WTC11 (cell line): ENCODE results near the gene ACER1. TPM values are rescaled to one million over a fixed set of nuclear protein-coding genes. Genes with fewer than 3 reads are reported as not detected.

Experiments
- ATAC-seq: fragments of 200-7000 bp; cut with Tn5 transposase; 2 replicates; pipeline ENCODE4 v1.10.0; 2021; ENCODE audit warnings: mild to moderate bottlenecking, moderate library complexity
- CTCF ChIA-PET: fragments of 300-600 bp; sonication (Branson Sonifier 250); formaldehyde crosslinking; loops from one replicate; lab custom pipeline; 2021; ENCODE audit warnings: antibody characterized with exemption; lab: Charles Lee
- POLR2A ChIA-PET: fragments of 350-600 bp; sonication (Branson Sonifier 250); formaldehyde crosslinking; loops from one replicate; lab custom pipeline; 2021; ENCODE audit warnings: antibody characterized with exemption; lab: Charles Lee
- DNase-seq: peaks from one replicate; pipeline ENCODE4 v3.0.0; 2021; ENCODE audit warnings: low spot score
- H3K27ac Mint-ChIP-seq: 2 replicates; pipeline ENCODE4 v1.8.0; 2021; ENCODE audit warnings: mixed read lengths
- H3K27me3 Mint-ChIP-seq: 2 replicates; pipeline ENCODE4 v1.8.0; 2021; ENCODE audit warnings: low read depth, mild to moderate bottlenecking, moderate library complexity, mixed read lengths
- H3K36me3 Mint-ChIP-seq: 2 replicates; pipeline ENCODE4 v1.8.0; 2021; ENCODE audit warnings: mixed read lengths
- H3K4me1 Mint-ChIP-seq: 2 replicates; pipeline ENCODE4 v1.8.0; 2022; ENCODE audit warnings: mixed read lengths
- H3K4me3 Mint-ChIP-seq: 2 replicates; pipeline ENCODE4 v1.8.0; 2021; ENCODE audit warnings: mild to moderate bottlenecking, moderate library complexity, mixed read lengths
- H3K9me3 Mint-ChIP-seq: 2 replicates; pipeline ENCODE4 v1.8.0; 2021; ENCODE audit warnings: mixed read lengths
- ATF2 ChIP-seq: sonication (generic); formaldehyde crosslinking; IDR thresholded peaks from 2 replicates; pipeline ENCODE4 v1.8.1; 2022; ENCODE audit warnings: low read depth, missing genetic modification reagents, borderline replicate concordance
- E2F1 ChIP-seq: sonication (generic); formaldehyde crosslinking; IDR thresholded peaks from 2 replicates; pipeline ENCODE4 v1.8.0; 2022; ENCODE audit warnings: mild to moderate bottlenecking, missing genetic modification reagents
- E2F4 ChIP-seq: sonication (generic); formaldehyde crosslinking; IDR thresholded peaks from 2 replicates; pipeline ENCODE4 v1.8.1; 2022; ENCODE audit warnings: low read depth, mild to moderate bottlenecking, moderate library complexity, missing genetic modification reagents, borderline replicate concordance
- ESRRA ChIP-seq: sonication (generic); formaldehyde crosslinking; IDR thresholded peaks from 2 replicates; pipeline ENCODE4 v1.8.1; 2022; ENCODE audit warnings: mild to moderate bottlenecking, missing genetic modification reagents, borderline replicate concordance
- ETV6 ChIP-seq: sonication (generic); formaldehyde crosslinking; IDR thresholded peaks from 2 replicates; pipeline ENCODE4 v1.8.1; 2022; ENCODE audit warnings: mild to moderate bottlenecking, missing genetic modification reagents
- IRF2 ChIP-seq: sonication (generic); formaldehyde crosslinking; IDR thresholded peaks from 2 replicates; pipeline ENCODE4 v1.8.0; 2022; ENCODE audit warnings: low read depth, missing genetic modification reagents, borderline replicate concordance
- MXD4 ChIP-seq: fragments of 250-450 bp; sonication (Bioruptor Pico); IDR thresholded peaks from 2 replicates; pipeline ENCODE4 v1.8.0; 2021; ENCODE audit warnings: mild to moderate bottlenecking, moderate library complexity, borderline replicate concordance
- NFYB ChIP-seq: sonication (generic); formaldehyde crosslinking; conservative IDR thresholded peaks from 2 replicates; pipeline ENCODE4 v1.8.0; 2022; ENCODE audit warnings: low read depth, missing genetic modification reagents
- PRRX2 ChIP-seq: fragments of 250-450 bp; sonication (Bioruptor Pico); IDR thresholded peaks from 2 replicates; pipeline ENCODE4 v1.8.0; 2021; ENCODE audit warnings: mild to moderate bottlenecking
- RELA ChIP-seq: sonication (generic); formaldehyde crosslinking; IDR thresholded peaks from 2 replicates; pipeline ENCODE4 v1.8.1; 2022; ENCODE audit warnings: missing genetic modification reagents, mild to moderate bottlenecking, borderline replicate concordance
- STAT6 ChIP-seq: sonication (generic); formaldehyde crosslinking; conservative IDR thresholded peaks from 2 replicates; pipeline ENCODE4 v1.8.1; 2023; ENCODE audit warnings: mild to moderate bottlenecking, low read depth, missing genetic modification reagents, moderate library complexity
- TCF7 ChIP-seq: sonication (generic); formaldehyde crosslinking; IDR thresholded peaks from 2 replicates; pipeline ENCODE4 v1.8.0; 2022; ENCODE audit warnings: mild to moderate bottlenecking, low read depth, missing genetic modification reagents, moderate library complexity
- ZNF121 ChIP-seq: sonication (generic); formaldehyde crosslinking; IDR thresholded peaks from 2 replicates; pipeline ENCODE4 v1.8.0; 2023; ENCODE audit warnings: missing genetic modification reagents
- ZNF219 ChIP-seq: sonication (generic); formaldehyde crosslinking; IDR thresholded peaks from 2 replicates; pipeline ENCODE4 v1.8.0; 2023; ENCODE audit warnings: missing genetic modification reagents, mild to moderate bottlenecking, borderline replicate concordance
- ZNF423 ChIP-seq: fragments of 250-450 bp; sonication (Bioruptor Pico); IDR thresholded peaks from 2 replicates; pipeline ENCODE4 v2.1.2; 2022; ENCODE audit warnings: mild to moderate bottlenecking, moderate library complexity
- ZNF425 ChIP-seq: fragments of 250-450 bp; sonication (Bioruptor Pico); conservative IDR thresholded peaks from 2 replicates; pipeline ENCODE4 v1.9.0; 2021; ENCODE audit warnings: mild to moderate bottlenecking
- total RNA-seq: library from RNA; stranded (reverse); gene quantifications from 3 replicates; pipeline ENCODE4 v1.2.3, GENCODE V29; 2021
- TF ChIP-seq, protein P1 (sequence below): fragments of 200-600 bp; IDR thresholded peaks from 2 replicates; pipeline ENCODE4 v1.8.0; 2022; ENCODE audit warnings: antibody characterized with exemption
- TF ChIP-seq, protein P2 (sequence below): sonication (generic); formaldehyde crosslinking; IDR thresholded peaks from 2 replicates; pipeline ENCODE4 v1.8.1; 2022; ENCODE audit warnings: mild to moderate bottlenecking, missing genetic modification reagents, moderate library complexity, borderline replicate concordance
- TF ChIP-seq, protein P3 (sequence below): fragments of 250-450 bp; sonication (Bioruptor Pico); IDR thresholded peaks from 2 replicates; pipeline ENCODE4 v1.9.0; 2021; ENCODE audit warnings: mild to moderate bottlenecking

ACER1 gene
- total RNA-seq, 1 experiment from 2014 or later = not detected

DNA sequence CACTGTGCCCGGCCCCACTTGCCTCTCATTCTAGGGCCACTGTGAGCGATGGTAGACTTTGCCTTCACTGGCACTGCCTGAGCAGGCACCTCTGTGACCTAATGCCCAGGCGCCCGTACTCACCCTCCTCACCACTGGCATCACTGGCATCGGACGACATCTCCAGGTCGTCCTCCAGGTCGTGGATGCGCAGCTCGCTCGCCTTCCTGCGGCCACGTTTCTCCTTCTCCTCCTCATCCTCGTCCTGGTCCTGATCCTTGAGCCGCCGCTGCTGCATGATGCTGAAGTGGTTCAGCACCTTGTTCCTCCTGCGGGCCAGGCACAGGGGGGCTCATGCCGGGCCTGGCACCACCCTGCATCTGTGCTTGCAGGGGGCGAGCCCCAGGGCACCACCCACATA is 49.8 kb upstream of the ACER1 start (continued):
- TF ChIP-seq E2F1 (CRISPR knock-in tag) (no peak), NFYB (no peak), E2F4 (CRISPR knock-in tag) (no peak), TCF7 (CRISPR knock-in tag) (no peak)
- TF ChIP-seq, all 79 proteins: peak for 0

GRCh38 chr19:6381030-6381750 is 47.8 kb upstream of the ACER1 start:
- ATAC-seq (no peak), DNase-seq (no peak)
- Mint-ChIP-seq H3K9me3 (peaks cover 5% of the 10 kb centered on the region; the same call in 1 of the 2 replicates), H3K4me1 (0 out of 2 replicates have a peak, but pooled peaks cover 3% of the 10 kb centered on the region), H3K27me3 (no peaks in the 10 kb centered on the region), H3K27ac (no peak overlapping the region), H3K36me3 (peaks cover 48% of the 10 kb centered on the region), H3K4me3 (no peak overlapping the region)
- ChIA-PET CTCF (interaction anchor here (0.5 kb wide), 1 partner anchor 20 kb away, joined by 5 read pairs; the partner anchor contains the start of gene CLPP), POLR2A (no interaction called here)
- no peak for TF ChIP-seq ZNF423 (CRISPR knock-in tag)
- TF ChIP-seq RELA (CRISPR knock-in tag) = no peak
- TF ChIP-seq, protein P1, sequence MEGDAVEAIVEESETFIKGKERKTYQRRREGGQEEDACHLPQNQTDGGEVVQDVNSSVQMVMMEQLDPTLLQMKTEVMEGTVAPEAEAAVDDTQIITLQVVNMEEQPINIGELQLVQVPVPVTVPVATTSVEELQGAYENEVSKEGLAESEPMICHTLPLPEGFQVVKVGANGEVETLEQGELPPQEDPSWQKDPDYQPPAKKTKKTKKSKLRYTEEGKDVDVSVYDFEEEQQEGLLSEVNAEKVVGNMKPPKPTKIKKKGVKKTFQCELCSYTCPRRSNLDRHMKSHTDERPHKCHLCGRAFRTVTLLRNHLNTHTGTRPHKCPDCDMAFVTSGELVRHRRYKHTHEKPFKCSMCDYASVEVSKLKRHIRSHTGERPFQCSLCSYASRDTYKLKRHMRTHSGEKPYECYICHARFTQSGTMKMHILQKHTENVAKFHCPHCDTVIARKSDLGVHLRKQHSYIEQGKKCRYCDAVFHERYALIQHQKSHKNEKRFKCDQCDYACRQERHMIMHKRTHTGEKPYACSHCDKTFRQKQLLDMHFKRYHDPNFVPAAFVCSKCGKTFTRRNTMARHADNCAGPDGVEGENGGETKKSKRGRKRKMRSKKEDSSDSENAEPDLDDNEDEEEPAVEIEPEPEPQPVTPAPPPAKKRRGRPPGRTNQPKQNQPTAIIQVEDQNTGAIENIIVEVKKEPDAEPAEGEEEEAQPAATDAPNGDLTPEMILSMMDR = no peak
- TF ChIP-seq, protein P2, sequence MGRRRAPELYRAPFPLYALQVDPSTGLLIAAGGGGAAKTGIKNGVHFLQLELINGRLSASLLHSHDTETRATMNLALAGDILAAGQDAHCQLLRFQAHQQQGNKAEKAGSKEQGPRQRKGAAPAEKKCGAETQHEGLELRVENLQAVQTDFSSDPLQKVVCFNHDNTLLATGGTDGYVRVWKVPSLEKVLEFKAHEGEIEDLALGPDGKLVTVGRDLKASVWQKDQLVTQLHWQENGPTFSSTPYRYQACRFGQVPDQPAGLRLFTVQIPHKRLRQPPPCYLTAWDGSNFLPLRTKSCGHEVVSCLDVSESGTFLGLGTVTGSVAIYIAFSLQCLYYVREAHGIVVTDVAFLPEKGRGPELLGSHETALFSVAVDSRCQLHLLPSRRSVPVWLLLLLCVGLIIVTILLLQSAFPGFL (CRISPR knock-in tag) = no peak
- no peak for TF ChIP-seq ETV6
- TF ChIP-seq ESRRA = no peak
- TF ChIP-seq IRF2 (CRISPR knock-in tag) = no peak
- no peak for TF ChIP-seq ATF2
- TF ChIP-seq ZNF121 (CRISPR knock-in tag) = no peak
- no peak for TF ChIP-seq NFYB
- TF ChIP-seq, protein P3, sequence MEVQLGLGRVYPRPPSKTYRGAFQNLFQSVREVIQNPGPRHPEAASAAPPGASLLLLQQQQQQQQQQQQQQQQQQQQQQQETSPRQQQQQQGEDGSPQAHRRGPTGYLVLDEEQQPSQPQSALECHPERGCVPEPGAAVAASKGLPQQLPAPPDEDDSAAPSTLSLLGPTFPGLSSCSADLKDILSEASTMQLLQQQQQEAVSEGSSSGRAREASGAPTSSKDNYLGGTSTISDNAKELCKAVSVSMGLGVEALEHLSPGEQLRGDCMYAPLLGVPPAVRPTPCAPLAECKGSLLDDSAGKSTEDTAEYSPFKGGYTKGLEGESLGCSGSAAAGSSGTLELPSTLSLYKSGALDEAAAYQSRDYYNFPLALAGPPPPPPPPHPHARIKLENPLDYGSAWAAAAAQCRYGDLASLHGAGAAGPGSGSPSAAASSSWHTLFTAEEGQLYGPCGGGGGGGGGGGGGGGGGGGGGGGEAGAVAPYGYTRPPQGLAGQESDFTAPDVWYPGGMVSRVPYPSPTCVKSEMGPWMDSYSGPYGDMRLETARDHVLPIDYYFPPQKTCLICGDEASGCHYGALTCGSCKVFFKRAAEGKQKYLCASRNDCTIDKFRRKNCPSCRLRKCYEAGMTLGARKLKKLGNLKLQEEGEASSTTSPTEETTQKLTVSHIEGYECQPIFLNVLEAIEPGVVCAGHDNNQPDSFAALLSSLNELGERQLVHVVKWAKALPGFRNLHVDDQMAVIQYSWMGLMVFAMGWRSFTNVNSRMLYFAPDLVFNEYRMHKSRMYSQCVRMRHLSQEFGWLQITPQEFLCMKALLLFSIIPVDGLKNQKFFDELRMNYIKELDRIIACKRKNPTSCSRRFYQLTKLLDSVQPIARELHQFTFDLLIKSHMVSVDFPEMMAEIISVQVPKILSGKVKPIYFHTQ (CRISPR knock-in tag) = no peak
- TF ChIP-seq ZNF219 = no peak
- TF ChIP-seq STAT6 = no peak
- no peak for TF ChIP-seq MXD4 (CRISPR knock-in tag)
- TF ChIP-seq PRRX2 (CRISPR knock-in tag) = no peak
- no peak for TF ChIP-seq ZNF425 (CRISPR knock-in tag)
